ENCODE results near the gene EID3.
"Not testable (repeated sequence)": the region's sequence is repeated elsewhere in the genome, so short reads cannot be mapped to it uniquely, and the experiment has no call there.

Gene EID3

GRCh38 chr12:104314242-104314614, 10.7 kb downstream of the EID3 start:
- DNase-seq, result peak; percentile 42

- no peak for DNase-seq
Observed at GRCh38 chr12:104315326-104316224, 12.0 kb downstream of the EID3 start.

- no peak for DNase-seq
Observed at GRCh38 chr12:104316936-104317335, 13.4 kb downstream of the EID3 start.

GRCh38 chr12:104317538-104318210, 14.1 kb downstream of the EID3 start:
- DNase-seq, result no peak

GRCh38 chr12:104319028-104319427, 15.5 kb downstream of the EID3 start:
- no peak for DNase-seq

- no peak for DNase-seq
Observed at GRCh38 chr12:104319918-104320626, 16.5 kb downstream of the EID3 start.

GRCh38 chr12:104320627-104321024, 17.1 kb downstream of the EID3 start:
- no peak for DNase-seq

GRCh38 chr12:104321949-104322348, 18.4 kb downstream of the EID3 start:
- no peak for DNase-seq

GRCh38 chr12:104322533-104322932, 19.0 kb downstream of the EID3 start:
- not testable (repeated sequence) for DNase-seq

GRCh38 chr12:104323899-104324298, 20.4 kb downstream of the EID3 start:
- DNase-seq, result no peak

GRCh38 chr12:104328278-104328677, 24.7 kb downstream of the EID3 start:
- not testable (repeated sequence) for DNase-seq

GRCh38 chr12:104328790-104329189, 25.3 kb downstream of the EID3 start:
- DNase-seq, result no peak

GRCh38 chr12:104329707-104330532, 26.4 kb downstream of the EID3 start:
- DNase-seq, result no peak

GRCh38 chr12:104331376-104331775, 27.8 kb downstream of the EID3 start:
- DNase-seq, result no peak

- DNase-seq, result not testable (repeated sequence)
Observed at GRCh38 chr12:104332273-104332672, 28.7 kb downstream of the EID3 start.

GRCh38 chr12:104333692-104334255, 30.2 kb downstream of the EID3 start:
- no peak for DNase-seq

- no peak for DNase-seq
Observed at GRCh38 chr12:104334581-104334980, 31.0 kb downstream of the EID3 start.

GRCh38 chr12:104336115-104336514, 32.6 kb downstream of the EID3 start:
- DNase-seq, result no peak

GRCh38 chr12:104337030-104337558, 33.6 kb downstream of the EID3 start:
- no peak for DNase-seq

GRCh38 chr12:104339663-104340062, 36.1 kb downstream of the EID3 start:
- DNase-seq, result no peak

- DNase-seq, result no peak
Observed at GRCh38 chr12:104340177-104340576, 36.6 kb downstream of the EID3 start.
